NCI-H2196 treated with DMSO at 0.1 percent for 48 hours (cell line): Measurements from ENCODE around the gene AKAP7.
"Not testable (repeated sequence)": the region's sequence is repeated elsewhere in the genome, so short reads cannot be mapped to it uniquely, and the experiment has no call there.

ENCODE experiments used
- DNase-seq: peaks from one replicate; lab custom pipeline; 2025; ENCODE audit not compliant: unreplicated experiment; lab: John Stamatoyannopoulos, UW

Gene AKAP7

GRCh38 chr6:131135244-131136020 lies at the start of gene AKAP7:
AKAP7 (plus strand) TSS chr6:131135467; CDS start chr6:131135764, 297 bp downstream.
- DNase-seq = no peak

GRCh38 chr6:131090339-131090738 lies 44.9 kb upstream of the AKAP7 start:
- DNase-seq = not testable (repeated sequence)

GRCh38 chr6:131091944-131092343 lies 43.3 kb upstream of the AKAP7 start:
- not testable (repeated sequence) for DNase-seq

- no peak for DNase-seq
These were observed 41.9 kb upstream of the AKAP7 start for GRCh38 chr6:131093334-131093733.

GRCh38 chr6:131096786-131097185 lies 38.5 kb upstream of the AKAP7 start:
- no peak for DNase-seq

- DNase-seq = no peak
These were observed 33.2 kb upstream of the AKAP7 start for GRCh38 chr6:131101911-131102680.

- DNase-seq = no peak
These were observed 32.0 kb upstream of the AKAP7 start for GRCh38 chr6:131103296-131103695.

GRCh38 chr6:131103901-131104300 lies 31.4 kb upstream of the AKAP7 start:
- DNase-seq = no peak

GRCh38 chr6:131107151-131107550 lies 28.1 kb upstream of the AKAP7 start:
- DNase-seq = no peak

- no peak for DNase-seq
These were observed 23.0 kb upstream of the AKAP7 start for GRCh38 chr6:131112249-131112648.

- DNase-seq = no peak
These were observed 19.6 kb upstream of the AKAP7 start for GRCh38 chr6:131115651-131116050.

- no peak for DNase-seq
These were observed 18.9 kb upstream of the AKAP7 start for GRCh38 chr6:131116321-131116720.

GRCh38 chr6:131116755-131117360 lies 18.4 kb upstream of the AKAP7 start:
- no peak for DNase-seq

GRCh38 chr6:131117878-131118277 lies 17.4 kb upstream of the AKAP7 start:
- no peak for DNase-seq

GRCh38 chr6:131122007-131122406 lies 13.3 kb upstream of the AKAP7 start:
- no peak for DNase-seq

- DNase-seq = no peak
These were observed 12.8 kb upstream of the AKAP7 start for GRCh38 chr6:131122516-131122915.

- DNase-seq = no peak
These were observed 10.8 kb upstream of the AKAP7 start for GRCh38 chr6:131124336-131125071.

GRCh38 chr6:131125431-131125830 lies 9.8 kb upstream of the AKAP7 start:
- DNase-seq = no peak

GRCh38 chr6:131129689-131130553 lies 5.3 kb upstream of the AKAP7 start:
- DNase-seq = no peak

GRCh38 chr6:131130554-131130940 lies 4.7 kb upstream of the AKAP7 start:
- no peak for DNase-seq
